Effector memory CD4-positive, alpha-beta T cell (primary cell): ENCODE data around the gene PSMC6.
"Not testable (repeated sequence)": the region's sequence is repeated elsewhere in the genome, so short reads cannot be mapped to it uniquely, and the experiment has no call there.

Experiments used
- DNase-seq, 3 donors: peaks; one replicate each; pipeline ENCODE4 v3.0.0-alpha.2; 2020
- H3K27ac ChIP-seq: 2 replicates; pipeline ENCODE4 v1.7.0; 2013; ENCODE audit warnings: mild to moderate bottlenecking, low read length, moderate library complexity; ENCODE audit not compliant: insufficient read depth, poor library complexity, severe bottlenecking
- H3K27me3 ChIP-seq: replicated peaks from 2 replicates; pipeline ENCODE4 v1.7.0; 2013; ENCODE audit warnings: mild to moderate bottlenecking, low read length; ENCODE audit not compliant: insufficient read depth, control insufficient read depth, poor library complexity, severe bottlenecking
- H3K36me3 ChIP-seq: 2 replicates; pipeline ENCODE4 v1.7.0; 2013; ENCODE audit warnings: mild to moderate bottlenecking, low read length, moderate library complexity; ENCODE audit not compliant: control insufficient read depth, insufficient read depth
- H3K4me1 ChIP-seq: 2 replicates; pipeline ENCODE4 v1.7.0; 2013; ENCODE audit warnings: low read length, mild to moderate bottlenecking; ENCODE audit not compliant: control insufficient read depth, insufficient read depth, poor library complexity, severe bottlenecking
- H3K4me3 ChIP-seq: 2 replicates; pipeline ENCODE4 v1.7.0; 2013; ENCODE audit warnings: low read length, low read depth, mild to moderate bottlenecking; ENCODE audit not compliant: insufficient read depth, poor library complexity, severe bottlenecking
- H3K9me3 ChIP-seq: 2 replicates; pipeline ENCODE4 v1.7.0; 2013; ENCODE audit warnings: mild to moderate bottlenecking, low read length, moderate library complexity; ENCODE audit not compliant: control insufficient read depth

Gene PSMC6

GRCh38 chr14:52735921-52736489, 29.0 kb downstream of the PSMC6 start:
- Histone ChIP-seq H3K4me1 (peaks cover 14% of the 10 kb centered on the region), H3K36me3 (peaks cover 11% of the 10 kb centered on the region), H3K27ac (no peak overlapping the region), H3K4me3 (no peak overlapping the region), H3K27me3 (no peaks in the 10 kb centered on the region), H3K9me3 (no peaks in the 10 kb centered on the region)
- DNase-seq: no peak

- Histone ChIP-seq H3K9me3 (no peaks in the 10 kb centered on the region), H3K36me3 (peaks cover 8% of the 10 kb centered on the region), H3K4me3 (no peak overlapping the region), H3K27me3 (no peaks in the 10 kb centered on the region), H3K27ac (no peak overlapping the region), H3K4me1 (peaks cover 21% of the 10 kb centered on the region)
- DNase-seq: no peak
These were observed 31.4 kb downstream of the PSMC6 start for GRCh38 chr14:52738409-52738808.

GRCh38 chr14:52740751-52741150, 33.8 kb downstream of the PSMC6 start:
- Histone ChIP-seq H3K9me3 (no peaks in the 10 kb centered on the region), H3K4me3 (no peak overlapping the region), H3K27ac (no peak overlapping the region), H3K36me3 (no peaks in the 10 kb centered on the region), H3K4me1 (peaks cover 33% of the 10 kb centered on the region), H3K27me3 (no peaks in the 10 kb centered on the region)
- DNase-seq: no peak

- Histone ChIP-seq H3K27ac (peak overlapping the region; percentile 63), H3K4me1 (peaks cover 29% of the 10 kb centered on the region), H3K4me3 (peak overlapping the region; percentile 2)
These were observed 34.9 kb downstream of the PSMC6 start for GRCh38 chr14:52741865-52742264.

GRCh38 chr14:52748647-52749292, 41.8 kb downstream of the PSMC6 start:
- peaks cover 32% of the 10 kb centered on the region for H3K36me3 ChIP-seq
- H3K4me3 ChIP-seq: no peak overlapping the region
- no peak for DNase-seq
- no peak overlapping the region for H3K27ac ChIP-seq
- peaks cover 10% of the 10 kb centered on the region for H3K4me1 ChIP-seq
- no peaks in the 10 kb centered on the region for H3K27me3 ChIP-seq
- H3K9me3 ChIP-seq: no peaks in the 10 kb centered on the region

More at GRCh38 chr14:52741865-52742264, 34.9 kb downstream of the PSMC6 start:
- Histone ChIP-seq H3K9me3 (no peaks in the 10 kb centered on the region), H3K27me3 (no peaks in the 10 kb centered on the region), H3K36me3 (peaks cover 6% of the 10 kb centered on the region)
- DNase-seq: no peak

GRCh38 chr14:52755607-52756316, 48.8 kb downstream of the PSMC6 start:
- Histone ChIP-seq H3K27ac (no peak overlapping the region), H3K4me1 (no peaks in the 10 kb centered on the region), H3K4me3 (no peak overlapping the region), H3K36me3 (peaks cover 23% of the 10 kb centered on the region), H3K27me3 (no peaks in the 10 kb centered on the region), H3K9me3 (no peaks in the 10 kb centered on the region)
- no peak for DNase-seq

GRCh38 chr14:52759145-52759544, 52.1 kb downstream of the PSMC6 start:
- no peaks in the 10 kb centered on the region for H3K4me1 ChIP-seq
- H3K9me3 ChIP-seq: no peaks in the 10 kb centered on the region
- DNase-seq: no peak
- H3K27ac ChIP-seq: no peak overlapping the region
- H3K4me3 ChIP-seq: no peak overlapping the region
- H3K27me3 ChIP-seq: no peaks in the 10 kb centered on the region
- H3K36me3 ChIP-seq: peaks cover 21% of the 10 kb centered on the region

- H3K9me3 ChIP-seq, DNase-seq, H3K27ac ChIP-seq, H3K27me3 ChIP-seq, H3K4me1 ChIP-seq, H3K4me3 ChIP-seq: not testable (repeated sequence)
- peaks cover 25% of the 10 kb centered on the region for H3K36me3 ChIP-seq
These were observed 55.9 kb downstream of the PSMC6 start for GRCh38 chr14:52762923-52763322.

GRCh38 chr14:52767058-52767833, 60.2 kb downstream of the PSMC6 start:
- DNase-seq: no peak
- Histone ChIP-seq H3K27me3 (no peaks in the 10 kb centered on the region), H3K4me3 (no peak overlapping the region), H3K4me1 (no peaks in the 10 kb centered on the region), H3K27ac (no peak overlapping the region), H3K9me3 (no peaks in the 10 kb centered on the region), H3K36me3 (peaks cover 24% of the 10 kb centered on the region)
